ENCODE results near the gene TCFL5. TPM values are rescaled to one million over a fixed set of nuclear protein-coding genes. Genes with fewer than 3 reads are reported as not detected.

The TCFL5 gene
- 25.6 TPM for polyA plus RNA-seq (2012; ENCODE audit: insufficient read length, low read depth)

DNA sequence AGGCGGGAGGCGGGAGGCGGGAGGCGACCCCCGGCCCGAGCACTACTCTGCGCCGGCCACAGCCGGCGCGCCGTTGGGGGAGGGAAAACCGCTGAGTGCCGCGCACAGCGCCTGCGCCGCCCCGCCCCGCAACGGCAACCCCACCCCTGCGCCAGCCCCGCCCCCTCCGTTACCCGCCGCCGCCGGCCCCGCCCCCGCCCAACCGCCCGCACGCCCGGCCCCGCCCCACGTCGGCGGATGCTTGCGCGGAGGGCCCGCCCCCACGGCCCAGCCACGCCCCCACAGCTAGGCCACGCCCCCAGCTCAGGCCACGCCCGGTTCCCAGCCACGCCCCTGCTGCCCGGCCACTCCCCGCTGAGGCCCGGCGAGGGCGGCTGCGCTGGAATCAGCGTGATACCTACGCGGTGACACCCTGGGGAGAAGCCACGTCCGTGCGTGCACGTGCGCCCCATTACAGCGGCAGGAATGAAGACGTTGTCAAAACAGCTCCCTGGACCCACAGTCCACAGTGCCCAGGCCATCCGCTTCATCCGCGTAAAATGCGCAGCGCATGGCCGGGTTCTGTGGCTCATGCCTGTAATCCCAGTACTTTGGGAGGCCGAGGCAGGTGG lies at the start of gene TCFL5:
Gene TCFL5 (minus strand): TSS at position 97 of the 611 bp plus-strand sequence. CDS start 152 bp downstream, outside the sequence.
- peak; percentile 49 for TF ChIP-seq FOXP2 (optimal IDR thresholded peaks at IDR 0.05; ENCODE audit: borderline replicate concordance, extremely low read depth, extremely low read length, insufficient read depth)
- TF ChIP-seq, protein P1, sequence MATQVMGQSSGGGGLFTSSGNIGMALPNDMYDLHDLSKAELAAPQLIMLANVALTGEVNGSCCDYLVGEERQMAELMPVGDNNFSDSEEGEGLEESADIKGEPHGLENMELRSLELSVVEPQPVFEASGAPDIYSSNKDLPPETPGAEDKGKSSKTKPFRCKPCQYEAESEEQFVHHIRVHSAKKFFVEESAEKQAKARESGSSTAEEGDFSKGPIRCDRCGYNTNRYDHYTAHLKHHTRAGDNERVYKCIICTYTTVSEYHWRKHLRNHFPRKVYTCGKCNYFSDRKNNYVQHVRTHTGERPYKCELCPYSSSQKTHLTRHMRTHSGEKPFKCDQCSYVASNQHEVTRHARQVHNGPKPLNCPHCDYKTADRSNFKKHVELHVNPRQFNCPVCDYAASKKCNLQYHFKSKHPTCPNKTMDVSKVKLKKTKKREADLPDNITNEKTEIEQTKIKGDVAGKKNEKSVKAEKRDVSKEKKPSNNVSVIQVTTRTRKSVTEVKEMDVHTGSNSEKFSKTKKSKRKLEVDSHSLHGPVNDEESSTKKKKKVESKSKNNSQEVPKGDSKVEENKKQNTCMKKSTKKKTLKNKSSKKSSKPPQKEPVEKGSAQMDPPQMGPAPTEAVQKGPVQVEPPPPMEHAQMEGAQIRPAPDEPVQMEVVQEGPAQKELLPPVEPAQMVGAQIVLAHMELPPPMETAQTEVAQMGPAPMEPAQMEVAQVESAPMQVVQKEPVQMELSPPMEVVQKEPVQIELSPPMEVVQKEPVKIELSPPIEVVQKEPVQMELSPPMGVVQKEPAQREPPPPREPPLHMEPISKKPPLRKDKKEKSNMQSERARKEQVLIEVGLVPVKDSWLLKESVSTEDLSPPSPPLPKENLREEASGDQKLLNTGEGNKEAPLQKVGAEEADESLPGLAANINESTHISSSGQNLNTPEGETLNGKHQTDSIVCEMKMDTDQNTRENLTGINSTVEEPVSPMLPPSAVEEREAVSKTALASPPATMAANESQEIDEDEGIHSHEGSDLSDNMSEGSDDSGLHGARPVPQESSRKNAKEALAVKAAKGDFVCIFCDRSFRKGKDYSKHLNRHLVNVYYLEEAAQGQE (IDR thresholded peaks at IDR 0.05; ENCODE audit: insufficient read depth in 1 of 2, low read depth in 2 of 2, low read length in 2 of 2) = no peak

DNA sequence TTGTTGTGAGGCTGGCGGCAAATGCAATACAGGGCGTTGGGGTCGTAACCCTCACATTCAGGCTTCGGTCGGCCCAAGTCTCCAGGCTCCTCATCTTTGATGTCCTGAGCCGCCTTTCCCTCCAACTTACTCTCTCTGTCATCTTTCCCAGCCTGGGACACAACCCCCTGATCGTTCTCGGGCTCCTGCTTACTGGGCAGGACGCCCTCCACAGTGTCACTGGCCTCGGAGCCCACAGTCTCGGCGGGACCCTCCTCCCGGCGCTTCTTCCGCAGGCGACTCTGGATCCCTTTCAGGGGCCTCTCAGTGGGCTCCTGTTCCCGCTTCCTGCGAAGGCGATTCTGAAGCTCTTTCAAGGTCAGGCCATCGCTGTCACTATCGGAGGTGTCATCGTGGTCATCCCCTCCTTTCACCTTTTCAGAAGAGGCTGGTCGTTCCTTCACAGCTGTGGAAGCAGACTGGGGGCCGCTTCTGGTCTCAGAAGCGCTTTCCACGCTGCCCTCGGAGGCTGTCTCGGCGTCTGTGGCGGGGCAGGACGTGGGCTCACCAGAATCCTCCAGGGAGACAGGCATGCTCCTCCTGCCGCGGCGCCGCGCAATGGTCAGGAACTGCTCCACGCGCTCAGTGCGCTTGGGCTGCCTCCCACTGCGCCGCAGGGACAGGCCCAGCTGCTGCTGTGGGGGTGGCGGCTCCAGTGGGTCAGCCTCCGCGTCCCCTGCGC lies 49.3 kb upstream of the TCFL5 start:
- TF ChIP-seq TAF1 (IDR thresholded peaks at IDR 0.05; ENCODE audit: borderline replicate concordance, insufficient read depth, low read length) (no peak), FOXP2 (optimal IDR thresholded peaks at IDR 0.05; ENCODE audit: borderline replicate concordance, extremely low read depth, extremely low read length, insufficient read depth) (no peak), SIN3A (IDR thresholded peaks at IDR 0.05; ENCODE audit: borderline replicate concordance, insufficient read depth, low read length) (no peak), POLR2AphosphoS5 (IDR thresholded peaks at IDR 0.05; ENCODE audit: low read depth, low read length) (no peak)
- TF ChIP-seq, protein P1 (IDR thresholded peaks at IDR 0.05; ENCODE audit: insufficient read depth in 1 of 2, low read depth in 2 of 2, low read length in 2 of 2) = no peak

DNA sequence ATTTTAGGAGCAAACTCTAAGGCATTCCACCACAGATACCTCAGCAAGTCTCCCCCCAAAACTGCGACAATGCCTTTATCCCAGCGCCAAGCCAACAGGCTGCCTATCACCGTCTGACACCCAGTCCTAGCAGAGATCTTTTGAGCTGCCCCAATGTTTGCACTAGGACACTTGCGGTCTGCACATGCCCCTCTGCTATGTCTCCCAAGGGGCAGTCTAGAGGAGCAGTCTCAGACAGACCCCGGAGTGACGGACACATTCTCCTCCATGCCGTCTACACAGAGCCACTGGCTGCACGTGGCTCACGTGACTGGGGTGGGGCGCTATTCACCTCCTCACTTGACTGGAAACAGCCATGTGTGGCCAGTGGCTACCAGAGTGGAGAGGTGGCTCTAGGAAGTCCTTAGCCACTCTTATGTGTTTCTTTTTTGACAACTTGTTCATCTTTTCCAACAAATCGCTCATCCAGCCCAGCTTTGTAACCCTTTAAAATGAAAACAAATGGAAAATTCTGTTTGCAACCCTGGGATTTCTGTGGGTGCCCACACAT lies 48.7 kb upstream of the TCFL5 start:
- TF ChIP-seq FOXP2 (optimal IDR thresholded peaks at IDR 0.05; ENCODE audit: borderline replicate concordance, extremely low read depth, extremely low read length, insufficient read depth) = no peak
- no peak for TF ChIP-seq TAF1 (IDR thresholded peaks at IDR 0.05; ENCODE audit: borderline replicate concordance, insufficient read depth, low read length)
- no peak for TF ChIP-seq SIN3A (IDR thresholded peaks at IDR 0.05; ENCODE audit: borderline replicate concordance, insufficient read depth, low read length)
- TF ChIP-seq, protein P1 (IDR thresholded peaks at IDR 0.05; ENCODE audit: insufficient read depth in 1 of 2, low read depth in 2 of 2, low read length in 2 of 2) = no peak
- no peak for TF ChIP-seq POLR2AphosphoS5 (IDR thresholded peaks at IDR 0.05; ENCODE audit: low read depth, low read length)

DNA sequence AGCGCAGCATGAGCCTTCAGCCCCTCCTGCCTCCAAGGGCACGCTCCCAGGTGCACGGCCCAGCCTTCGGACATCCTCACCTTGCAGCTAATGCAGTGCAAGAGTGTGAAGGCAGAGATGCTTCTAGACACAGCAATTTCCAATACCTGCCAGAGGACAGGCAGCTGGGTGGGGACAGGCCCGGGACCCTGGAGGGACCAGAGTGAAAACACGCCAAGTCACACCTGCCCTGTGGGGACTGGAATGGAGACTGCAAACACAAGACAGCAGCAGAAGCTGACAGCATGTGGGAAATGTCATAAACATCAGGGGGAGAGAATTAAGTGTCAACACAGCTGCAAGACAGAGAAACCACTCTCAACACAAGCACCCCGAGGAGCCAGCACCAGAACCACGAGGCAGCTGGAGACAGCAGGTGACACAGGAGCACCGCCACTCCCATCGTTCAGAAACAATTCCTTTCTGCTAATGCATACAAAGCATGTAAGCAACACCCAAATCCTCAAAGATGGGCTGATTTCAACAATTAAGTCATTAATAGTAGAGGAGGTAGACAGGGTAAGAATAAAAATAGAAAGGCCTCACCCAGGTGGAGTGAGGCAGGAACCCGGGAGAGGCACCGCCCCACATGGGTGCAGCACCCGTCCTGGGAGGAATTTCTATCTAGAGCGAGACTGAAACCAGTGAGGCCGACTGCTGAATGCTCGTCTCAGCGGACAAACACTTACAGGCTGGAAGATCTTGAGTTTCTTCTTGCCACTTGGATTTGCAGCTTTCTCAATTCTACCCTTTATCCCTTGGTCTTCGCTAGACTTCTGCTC lies 47.6 kb upstream of the TCFL5 start:
- TF ChIP-seq, protein P1 (IDR thresholded peaks at IDR 0.05; ENCODE audit: insufficient read depth in 1 of 2, low read depth in 2 of 2, low read length in 2 of 2) = no peak
- TF ChIP-seq TAF1 (IDR thresholded peaks at IDR 0.05; ENCODE audit: borderline replicate concordance, insufficient read depth, low read length) = no peak
- TF ChIP-seq FOXP2 (optimal IDR thresholded peaks at IDR 0.05; ENCODE audit: borderline replicate concordance, extremely low read depth, extremely low read length, insufficient read depth) = no peak
- no peak for TF ChIP-seq SIN3A (IDR thresholded peaks at IDR 0.05; ENCODE audit: borderline replicate concordance, insufficient read depth, low read length)
- TF ChIP-seq POLR2AphosphoS5 (IDR thresholded peaks at IDR 0.05; ENCODE audit: low read depth, low read length) = no peak

Data from PFSK-1 (cell line).